ENCODE measurements around the gene PNMA8A.

Gene PNMA8A

GRCh38 chr19:46447824-46448223 is 23.5 kb downstream of the PNMA8A start:
- Histone ChIP-seq H2AFZ (ENCODE audit: low read length) (no peak overlapping the region), H3K36me3 (ENCODE audit: insufficient read depth, low read length) (no peaks in the 10 kb centered on the region), H3K9me3 (ENCODE audit: insufficient read depth, low read depth, low read length) (no peaks in the 10 kb centered on the region), H3K9me2 (replicated peaks; ENCODE audit: low read depth, low read length) (no peaks in the 10 kb centered on the region), H3F3A (ENCODE audit: low read depth) (no peaks in the 10 kb centered on the region), H3K27me3 (ENCODE audit: insufficient read depth, low read length, poor library complexity, severe bottlenecking) (no peaks in the 10 kb centered on the region), H3K4me1 (ENCODE audit: insufficient read depth, low read length, poor library complexity, severe bottlenecking) (no peaks in the 10 kb centered on the region), H3K9ac (ENCODE audit: low read depth, low read length, poor library complexity, severe bottlenecking) (no peak overlapping the region), H3K79me2 (ENCODE audit: insufficient read depth, low read length) (no peaks in the 10 kb centered on the region), H4K20me1 (ENCODE audit: insufficient read depth, low read length, poor library complexity, severe bottlenecking) (no peaks in the 10 kb centered on the region), H3K4me3 (ENCODE audit: low read length, poor library complexity, severe bottlenecking) (no peak overlapping the region), H3K4me2 (ENCODE audit: low read depth, low read length, poor library complexity, severe bottlenecking) (no peak overlapping the region)
- TF ChIP-seq EZH2phosphoT487 (IDR thresholded peaks at IDR 0.05; ENCODE audit: borderline replicate concordance) = no peak
- TF ChIP-seq, protein P1, sequence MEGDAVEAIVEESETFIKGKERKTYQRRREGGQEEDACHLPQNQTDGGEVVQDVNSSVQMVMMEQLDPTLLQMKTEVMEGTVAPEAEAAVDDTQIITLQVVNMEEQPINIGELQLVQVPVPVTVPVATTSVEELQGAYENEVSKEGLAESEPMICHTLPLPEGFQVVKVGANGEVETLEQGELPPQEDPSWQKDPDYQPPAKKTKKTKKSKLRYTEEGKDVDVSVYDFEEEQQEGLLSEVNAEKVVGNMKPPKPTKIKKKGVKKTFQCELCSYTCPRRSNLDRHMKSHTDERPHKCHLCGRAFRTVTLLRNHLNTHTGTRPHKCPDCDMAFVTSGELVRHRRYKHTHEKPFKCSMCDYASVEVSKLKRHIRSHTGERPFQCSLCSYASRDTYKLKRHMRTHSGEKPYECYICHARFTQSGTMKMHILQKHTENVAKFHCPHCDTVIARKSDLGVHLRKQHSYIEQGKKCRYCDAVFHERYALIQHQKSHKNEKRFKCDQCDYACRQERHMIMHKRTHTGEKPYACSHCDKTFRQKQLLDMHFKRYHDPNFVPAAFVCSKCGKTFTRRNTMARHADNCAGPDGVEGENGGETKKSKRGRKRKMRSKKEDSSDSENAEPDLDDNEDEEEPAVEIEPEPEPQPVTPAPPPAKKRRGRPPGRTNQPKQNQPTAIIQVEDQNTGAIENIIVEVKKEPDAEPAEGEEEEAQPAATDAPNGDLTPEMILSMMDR (conservative IDR thresholded peaks at IDR 0.05; ENCODE audit: low read length) = no peak

GRCh38 chr19:46447006-46447405 is 24.4 kb downstream of the PNMA8A start:
- no peaks in the 10 kb centered on the region for H3K27me3 ChIP-seq (ENCODE audit: insufficient read depth, low read length, poor library complexity, severe bottlenecking)
- H3K4me1 ChIP-seq (ENCODE audit: insufficient read depth, low read length, poor library complexity, severe bottlenecking) = no peaks in the 10 kb centered on the region
- H3K4me2 ChIP-seq (ENCODE audit: low read depth, low read length, poor library complexity, severe bottlenecking) = no peak overlapping the region
- H3K9ac ChIP-seq (ENCODE audit: low read depth, low read length, poor library complexity, severe bottlenecking) = no peak overlapping the region
- H4K20me1 ChIP-seq (ENCODE audit: insufficient read depth, low read length, poor library complexity, severe bottlenecking) = no peaks in the 10 kb centered on the region
- no peaks in the 10 kb centered on the region for H3F3A ChIP-seq (ENCODE audit: low read depth)
- H3K79me2 ChIP-seq (ENCODE audit: insufficient read depth, low read length) = no peaks in the 10 kb centered on the region
- H2AFZ ChIP-seq (ENCODE audit: low read length) = no peak overlapping the region
- TF ChIP-seq EZH2phosphoT487 (IDR thresholded peaks at IDR 0.05; ENCODE audit: borderline replicate concordance) = no peak
- TF ChIP-seq, protein P1 (conservative IDR thresholded peaks at IDR 0.05; ENCODE audit: low read length) = no peak
- H3K36me3 ChIP-seq (ENCODE audit: insufficient read depth, low read length) = no peaks in the 10 kb centered on the region
- H3K4me3 ChIP-seq (ENCODE audit: low read length, poor library complexity, severe bottlenecking) = no peak overlapping the region
- no peaks in the 10 kb centered on the region for H3K9me3 ChIP-seq (ENCODE audit: insufficient read depth, low read depth, low read length)
- no peaks in the 10 kb centered on the region for H3K9me2 ChIP-seq (replicated peaks; ENCODE audit: low read depth, low read length)

GRCh38 chr19:46446021-46446420 is 25.3 kb downstream of the PNMA8A start:
- no peaks in the 10 kb centered on the region for H3K27me3 ChIP-seq (ENCODE audit: insufficient read depth, low read length, poor library complexity, severe bottlenecking)
- H4K20me1 ChIP-seq (ENCODE audit: insufficient read depth, low read length, poor library complexity, severe bottlenecking) = no peaks in the 10 kb centered on the region
- H3F3A ChIP-seq (ENCODE audit: low read depth) = no peaks in the 10 kb centered on the region
- TF ChIP-seq, protein P1 (conservative IDR thresholded peaks at IDR 0.05; ENCODE audit: low read length) = no peak
- no peak for TF ChIP-seq EZH2phosphoT487 (IDR thresholded peaks at IDR 0.05; ENCODE audit: borderline replicate concordance)
- no peak overlapping the region for H3K9ac ChIP-seq (ENCODE audit: low read depth, low read length, poor library complexity, severe bottlenecking)
- H3K36me3 ChIP-seq (ENCODE audit: insufficient read depth, low read length) = no peaks in the 10 kb centered on the region
- no peak overlapping the region for H3K4me2 ChIP-seq (ENCODE audit: low read depth, low read length, poor library complexity, severe bottlenecking)
- H3K4me1 ChIP-seq (ENCODE audit: insufficient read depth, low read length, poor library complexity, severe bottlenecking) = no peaks in the 10 kb centered on the region
- H3K9me2 ChIP-seq (replicated peaks; ENCODE audit: low read depth, low read length) = no peaks in the 10 kb centered on the region
- no peak overlapping the region for H3K4me3 ChIP-seq (ENCODE audit: low read length, poor library complexity, severe bottlenecking)
- H3K9me3 ChIP-seq (ENCODE audit: insufficient read depth, low read depth, low read length) = no peaks in the 10 kb centered on the region
- H2AFZ ChIP-seq (ENCODE audit: low read length) = no peak overlapping the region
- no peaks in the 10 kb centered on the region for H3K79me2 ChIP-seq (ENCODE audit: insufficient read depth, low read length)
